Fibroblast of the aortic adventitia (primary cell): ENCODE results near the gene LRP8. TPM values are rescaled to one million over a fixed set of nuclear protein-coding genes. Genes with fewer than 3 reads are reported as not detected.

ENCODE experiments used
- DNase-seq: peaks from one replicate; pipeline ENCODE4 v3.0.0-alpha.2; 2010; ENCODE audit warnings: low read depth
- H3K4me3 ChIP-seq: 2 replicates; pipeline ENCODE4 v1.5.1; 2011; ENCODE audit warnings: low read depth, mild to moderate bottlenecking, control low read depth, low read length, moderate library complexity
- total RNA-seq: library from RNA; depleted of rRNA; stranded (reverse); fragments of >200 nt; gene quantifications from 2 replicates; pipeline ENCODE4 v1.2.3, GENCODE V29; 2012; ENCODE audit warnings: low replicate concordance
- TF ChIP-seq, protein P1 (sequence below): IDR thresholded peaks from 2 replicates; pipeline ENCODE4 v1.5.1; 2011; ENCODE audit warnings: mild to moderate bottlenecking, low read length, control low read depth, inconsistent platforms; ENCODE audit not compliant: insufficient read depth

LRP8 gene
- total RNA-seq, 1 donor, result 13.6 TPM

DNA sequence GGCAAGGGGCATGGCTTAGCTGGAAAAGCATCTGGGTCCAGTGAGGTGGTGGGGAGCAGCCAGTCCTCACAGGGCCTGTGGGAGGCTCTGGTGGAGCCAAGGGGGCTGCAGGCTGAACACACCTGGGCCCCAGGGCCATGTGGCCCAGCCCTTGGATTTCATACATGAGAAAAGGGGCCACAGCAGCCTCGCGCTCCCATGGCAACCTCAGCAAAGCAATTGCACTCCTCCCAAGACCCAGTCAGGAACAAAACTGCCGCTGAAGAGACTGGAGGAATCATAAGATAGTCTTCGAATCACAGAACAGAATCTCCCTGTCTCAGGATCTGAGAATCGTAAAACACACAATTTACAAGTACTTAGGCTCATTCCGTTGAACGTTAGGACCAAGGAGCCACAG, 24.6 kb downstream of the LRP8 start:
- DNase-seq, result no peak
- H3K4me3 ChIP-seq, result no peak overlapping the region
- TF ChIP-seq, protein P1, sequence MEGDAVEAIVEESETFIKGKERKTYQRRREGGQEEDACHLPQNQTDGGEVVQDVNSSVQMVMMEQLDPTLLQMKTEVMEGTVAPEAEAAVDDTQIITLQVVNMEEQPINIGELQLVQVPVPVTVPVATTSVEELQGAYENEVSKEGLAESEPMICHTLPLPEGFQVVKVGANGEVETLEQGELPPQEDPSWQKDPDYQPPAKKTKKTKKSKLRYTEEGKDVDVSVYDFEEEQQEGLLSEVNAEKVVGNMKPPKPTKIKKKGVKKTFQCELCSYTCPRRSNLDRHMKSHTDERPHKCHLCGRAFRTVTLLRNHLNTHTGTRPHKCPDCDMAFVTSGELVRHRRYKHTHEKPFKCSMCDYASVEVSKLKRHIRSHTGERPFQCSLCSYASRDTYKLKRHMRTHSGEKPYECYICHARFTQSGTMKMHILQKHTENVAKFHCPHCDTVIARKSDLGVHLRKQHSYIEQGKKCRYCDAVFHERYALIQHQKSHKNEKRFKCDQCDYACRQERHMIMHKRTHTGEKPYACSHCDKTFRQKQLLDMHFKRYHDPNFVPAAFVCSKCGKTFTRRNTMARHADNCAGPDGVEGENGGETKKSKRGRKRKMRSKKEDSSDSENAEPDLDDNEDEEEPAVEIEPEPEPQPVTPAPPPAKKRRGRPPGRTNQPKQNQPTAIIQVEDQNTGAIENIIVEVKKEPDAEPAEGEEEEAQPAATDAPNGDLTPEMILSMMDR, result no peak

DNA sequence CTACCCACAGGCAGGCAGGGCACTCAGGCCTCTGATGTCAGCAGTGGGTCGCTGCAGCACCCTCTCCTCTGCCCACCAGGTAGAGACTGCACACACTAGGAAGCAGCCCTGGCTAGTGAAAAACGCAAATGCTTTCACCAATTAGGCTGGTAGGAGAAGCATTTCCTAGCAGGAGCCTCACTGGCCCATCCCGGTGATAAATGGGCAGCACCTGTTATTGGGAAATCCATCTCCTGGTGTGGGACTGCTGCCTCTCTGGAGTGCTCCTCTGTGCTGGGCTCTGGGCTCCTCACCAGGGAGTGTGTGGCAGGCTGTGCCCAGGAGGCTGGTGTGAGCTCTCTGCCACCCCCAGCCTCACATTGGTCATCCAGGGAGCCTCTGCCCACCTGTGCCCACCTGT, 28.6 kb downstream of the LRP8 start:
- no peak for DNase-seq
- H3K4me3 ChIP-seq, result no peak overlapping the region
- TF ChIP-seq, protein P1, result no peak

DNA sequence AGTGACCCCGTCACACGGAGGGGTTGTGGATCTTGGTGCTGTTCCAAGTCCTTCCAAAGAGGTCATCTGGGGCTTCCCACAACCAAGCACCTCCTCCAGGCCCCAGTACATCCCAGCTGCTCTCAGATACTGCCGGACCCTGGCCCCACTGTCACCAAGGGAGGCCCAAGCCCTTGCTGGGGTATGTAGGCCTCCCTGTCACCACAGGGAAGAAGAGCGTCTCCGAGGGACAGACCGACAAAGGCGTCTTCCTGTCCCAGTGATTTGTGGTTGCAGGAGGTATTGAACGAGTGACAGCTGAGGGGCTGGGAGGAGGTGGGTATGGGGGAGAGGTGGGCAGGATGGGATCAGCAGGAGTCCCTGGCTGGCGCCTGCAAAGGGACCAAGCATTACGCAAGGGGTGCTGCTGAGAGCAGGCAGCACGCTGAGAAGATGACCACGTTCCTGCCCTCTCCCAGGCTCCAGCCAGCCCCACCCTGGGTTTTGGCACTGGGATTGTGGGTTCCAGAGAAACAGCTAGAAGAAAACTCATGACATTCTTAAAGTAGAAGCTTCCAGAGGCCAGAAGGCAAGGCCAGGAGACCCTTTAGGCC, 29.7 kb downstream of the LRP8 start:
- TF ChIP-seq, protein P1, result no peak
- DNase-seq, result peak; percentile 39
- H3K4me3 ChIP-seq, result no peak overlapping the region

DNA sequence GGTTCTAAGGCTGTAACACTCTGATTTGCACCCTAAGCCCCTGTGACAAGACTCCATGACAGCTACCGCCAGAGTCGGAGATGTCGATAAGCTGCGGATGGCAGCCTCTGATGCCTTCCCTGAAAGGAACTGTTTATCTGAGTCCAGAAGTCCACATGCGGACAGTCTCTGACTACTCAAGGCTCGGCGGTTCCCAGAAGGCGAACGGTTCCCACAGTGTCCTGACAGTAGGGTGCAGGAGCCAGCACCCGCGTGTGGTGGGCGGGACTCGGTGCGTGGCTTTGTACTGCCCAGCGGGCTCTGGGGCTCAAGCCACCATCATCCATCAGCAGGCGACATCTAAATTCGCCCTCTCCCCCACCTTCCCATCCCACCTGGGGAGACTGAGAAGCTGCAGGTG, 30.7 kb downstream of the LRP8 start:
- DNase-seq, result no peak
- TF ChIP-seq, protein P1, result no peak
- H3K4me3 ChIP-seq, result no peak overlapping the region

DNA sequence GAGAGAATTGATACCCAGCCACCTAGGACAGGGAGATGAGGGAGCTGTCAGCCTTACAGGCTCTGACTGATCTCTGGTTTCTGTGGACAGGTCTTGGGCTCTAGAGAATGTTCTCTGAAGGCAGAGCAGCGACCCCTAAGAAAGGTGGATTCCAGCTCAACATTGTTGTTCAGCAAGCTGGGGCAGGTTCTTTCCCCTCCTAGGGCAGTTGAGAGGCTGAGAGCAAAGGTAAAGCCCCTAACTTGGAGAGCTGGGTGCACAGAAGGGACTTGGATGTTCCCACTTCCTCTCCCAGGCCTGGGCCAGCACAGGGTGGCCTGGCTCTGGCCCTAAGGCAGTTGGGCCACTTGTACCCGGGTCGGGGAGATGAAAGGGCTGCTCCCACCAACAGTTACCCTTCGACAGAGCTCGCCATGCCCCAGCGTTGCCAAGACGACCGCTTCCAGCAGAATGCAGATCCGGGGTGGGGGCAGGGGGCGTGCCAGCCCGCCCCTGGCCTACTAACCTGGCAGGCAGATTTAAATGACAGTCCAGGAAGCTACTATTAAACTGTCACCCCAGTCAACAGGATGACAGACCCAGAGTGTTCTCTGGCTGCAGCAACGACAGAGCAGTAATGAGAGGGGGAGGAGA, 31.6 kb downstream of the LRP8 start:
- no peak for DNase-seq
- TF ChIP-seq, protein P1, result no peak
- H3K4me3 ChIP-seq, result no peak overlapping the region

DNA sequence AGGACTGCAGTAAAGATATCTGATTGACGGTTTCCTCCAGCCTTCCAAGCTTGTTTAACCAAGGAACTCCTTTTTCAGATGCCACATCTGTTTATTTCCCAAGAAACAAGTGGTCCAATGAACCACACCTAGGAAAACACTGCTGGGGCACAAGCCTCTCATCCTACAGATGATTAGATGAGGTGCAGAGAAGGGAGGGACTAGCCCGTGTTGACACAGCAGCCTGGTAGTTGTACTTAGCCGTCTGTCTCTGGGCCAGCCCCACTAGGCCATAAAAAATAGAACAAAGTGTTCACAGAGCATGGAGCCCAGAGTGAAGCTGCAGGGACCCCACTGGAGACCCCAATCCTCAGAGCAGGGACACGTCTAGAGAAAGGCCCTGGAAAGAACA, 32.1 kb downstream of the LRP8 start:
- DNase-seq, result peak; percentile 9
- TF ChIP-seq, protein P1, result no peak
- no peak overlapping the region for H3K4me3 ChIP-seq

DNA sequence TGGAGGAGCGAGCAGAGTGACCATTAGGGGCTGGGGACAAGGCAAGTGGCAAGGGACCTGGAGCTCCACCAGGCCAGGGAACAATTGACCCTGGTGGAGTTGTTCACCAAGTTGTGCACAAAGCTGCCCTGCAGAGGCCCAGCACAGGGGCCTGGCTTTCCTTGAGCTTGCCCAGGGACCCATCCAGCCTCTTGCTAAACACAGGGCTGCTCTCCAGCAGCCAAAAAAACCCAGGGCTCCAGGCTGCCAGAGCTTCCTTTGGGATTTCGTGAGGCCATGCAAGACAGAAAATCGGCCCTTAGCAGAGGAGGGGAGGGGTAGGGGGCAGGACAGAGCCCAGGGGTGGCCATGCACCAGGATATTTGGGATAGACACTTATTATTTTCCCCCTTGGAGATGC, 32.6 kb downstream of the LRP8 start:
- DNase-seq, result peak; percentile 35
- H3K4me3 ChIP-seq, result no peak overlapping the region
- TF ChIP-seq, protein P1, result no peak
